Keratinocyte (primary cell): ENCODE results near the gene PNCK. TPM values are rescaled to one million over a fixed set of nuclear protein-coding genes. Genes with fewer than 3 reads are reported as not detected.

ENCODE experiments used
- DNase-seq: peaks from one replicate; pipeline ENCODE4 v3.0.0-alpha.2; 2011; ENCODE audit warnings: low read depth, missing footprints, low spot score
- FAIRE-seq: peaks from 2 replicates; lab custom pipeline; 2011; peaks lifted over from hg19 to GRCh38; lab: Jason Lieb, UNC
- H2AFZ ChIP-seq: 2 replicates; pipeline ENCODE4 v1.6.0; 2012; ENCODE audit warnings: low read length, control low read depth, inconsistent platforms; ENCODE audit not compliant: control insufficient read depth
- H3K27ac ChIP-seq: 2 replicates; pipeline ENCODE4 v1.5.1; 2011; ENCODE audit warnings: low read length; ENCODE audit not compliant: control insufficient read depth, insufficient read depth
- H3K27me3 ChIP-seq: 3 replicates; pipeline ENCODE4 v1.6.0; 2011; ENCODE audit warnings: low read length; ENCODE audit not compliant: control insufficient read depth, insufficient read depth; ENCODE audit errors: extremely low read depth
- H3K36me3 ChIP-seq, 2 experiments: 2 replicates in 1 of 2; 3 replicates in 1 of 2; pipeline ENCODE4 v1.5.1; 2011; ENCODE audit warnings: low read length in 2 of 2, mild to moderate bottlenecking in 1 of 2; ENCODE audit not compliant: control insufficient read depth in 2 of 2, insufficient read depth in 2 of 2; ENCODE audit errors: extremely low read depth in 1 of 2
- H3K4me1 ChIP-seq: 3 replicates; pipeline ENCODE4 v1.5.1; 2011; ENCODE audit warnings: low read length; ENCODE audit not compliant: control insufficient read depth, insufficient read depth; ENCODE audit errors: extremely low read depth
- H3K4me2 ChIP-seq: 3 replicates; pipeline ENCODE4 v1.6.0; 2011; ENCODE audit warnings: low read depth, low read length; ENCODE audit not compliant: control insufficient read depth, insufficient read depth; ENCODE audit errors: extremely low read depth
- H3K4me3 ChIP-seq, 3 experiments: fragments of 200-600 bp in 1 of 3; sonication (generic) in 1 of 3; 2 replicates in 2 of 3; 3 replicates in 1 of 3; pipeline ENCODE4 v1.5.1; 2011 to 2016; ENCODE audit warnings: low read length in 3 of 3, mild to moderate bottlenecking in 3 of 3, control low read depth in 2 of 3, inconsistent platforms in 1 of 3, low read depth in 1 of 3, mixed read lengths in 1 of 3, mixed run types in 1 of 3, moderate library complexity in 1 of 3; ENCODE audit not compliant: control insufficient read depth in 2 of 3, insufficient read depth in 2 of 3; ENCODE audit errors: extremely low read depth in 1 of 3
- H3K79me2 ChIP-seq: 2 replicates; pipeline ENCODE4 v1.6.0; 2012; ENCODE audit warnings: low read length; ENCODE audit not compliant: control insufficient read depth, insufficient read depth
- H3K9ac ChIP-seq: 3 replicates; pipeline ENCODE4 v1.6.0; 2011; ENCODE audit warnings: low read length; ENCODE audit not compliant: control insufficient read depth, insufficient read depth; ENCODE audit errors: extremely low read depth
- H3K9me1 ChIP-seq: 3 replicates; pipeline ENCODE4 v1.6.0; 2011; ENCODE audit warnings: low read length; ENCODE audit not compliant: control insufficient read depth, insufficient read depth; ENCODE audit errors: extremely low read depth
- H3K9me3 ChIP-seq: 2 replicates; pipeline ENCODE4 v1.5.1; 2012; ENCODE audit warnings: low read depth, low read length; ENCODE audit not compliant: control insufficient read depth
- H4K20me1 ChIP-seq: 3 replicates; pipeline ENCODE4 v1.6.0; 2011; ENCODE audit warnings: low read length; ENCODE audit not compliant: control insufficient read depth, insufficient read depth; ENCODE audit errors: extremely low read depth
- EZH2 ChIP-seq: IDR thresholded peaks from one replicate; pipeline ENCODE4 v1.6.1; 2012; ENCODE audit warnings: inconsistent platforms, mild to moderate bottlenecking, low read length, moderate library complexity
- dilution Hi-C: fragments of 300-500 bp; cut with MboI; formaldehyde crosslinking; loops from one replicate; pipeline ENCODE4 v1.7.0; 2020; ENCODE audit warnings: low sequenced_read_pairs; ENCODE audit not compliant: extremely low pct_ligation_motif_present
- polyA plus RNA-seq, 5 experiments: library from polyadenylated mRNA; depleted of rRNA in 3 of 5; stranded (reverse) in 3 of 5; stranded (forward) in 1 of 5; unstranded in 1 of 5; fragments of >200 nt; gene quantifications; 1 replicate in 1 of 5; 2 replicates in 3 of 5; 3 replicates in 1 of 5; pipeline versions ENCODE4 v1.2.1 to v1.2.3, GENCODE V29; 2011 to 2012; ENCODE audit warnings: missing spikeins in 2 of 5, low read depth in 1 of 5, low replicate concordance in 1 of 5
- TF ChIP-seq, protein P1 (sequence below), 3 experiments: IDR thresholded peaks in 1 of 3; conservative IDR thresholded peaks in 1 of 3; optimal IDR thresholded peaks in 1 of 3; 2 replicates in 2 of 3; 3 replicates in 1 of 3; pipeline versions ENCODE3 to v1.5.1; 2011; ENCODE audit warnings: low read length in 3 of 3, mild to moderate bottlenecking in 3 of 3, moderate library complexity in 2 of 3, control low read depth in 1 of 3, inconsistent platforms in 1 of 3; ENCODE audit not compliant: insufficient read depth in 2 of 3; ENCODE audit errors: extremely low read depth in 1 of 3

The PNCK gene
- polyA plus RNA-seq, 1 donor (not counting 4 experiments of a cell fraction or from before 2014, with no cell fraction given) = 0.24 TPM

DNA sequence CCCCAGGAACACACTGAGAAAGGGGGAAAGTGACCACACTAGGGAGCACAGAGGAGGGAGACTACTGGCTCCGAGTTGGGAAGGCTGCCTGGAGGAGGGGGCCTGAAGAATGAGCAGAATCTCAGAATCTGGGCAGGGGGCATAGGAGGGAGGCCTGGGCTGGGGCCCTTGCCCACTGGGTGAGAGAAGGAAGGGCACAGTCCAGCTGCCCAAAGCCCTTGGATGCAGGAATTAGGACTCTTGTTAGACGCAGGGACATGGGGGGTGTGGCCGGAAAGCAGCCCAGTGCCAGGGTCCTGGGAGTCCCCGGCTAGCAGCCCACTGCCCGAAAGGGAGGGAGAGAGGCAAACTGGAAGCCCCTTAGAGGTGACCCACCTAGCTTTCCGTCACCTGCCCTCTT is 28.5 kb downstream of the PNCK start:
- FAIRE-seq (no peak), DNase-seq (no peak)
- Histone ChIP-seq H2AFZ (no peak overlapping the region), H3K9me1 (no peaks in the 10 kb centered on the region), H3K4me1 (peaks cover 7% of the 10 kb centered on the region), H3K4me2 (no peak overlapping the region), H3K79me2 (no peaks in the 10 kb centered on the region), H3K4me3 (no peak overlapping the region), H3K9me3 (peaks cover 1% of the 10 kb centered on the region), H4K20me1 (no peaks in the 10 kb centered on the region), H3K27ac (no peak overlapping the region), H3K9ac (no peak overlapping the region), H3K27me3 (peaks cover 63% of the 10 kb centered on the region), H3K36me3 (no peaks in the 10 kb centered on the region)
- dilution Hi-C loops = no loop called here
- TF ChIP-seq, protein P1, sequence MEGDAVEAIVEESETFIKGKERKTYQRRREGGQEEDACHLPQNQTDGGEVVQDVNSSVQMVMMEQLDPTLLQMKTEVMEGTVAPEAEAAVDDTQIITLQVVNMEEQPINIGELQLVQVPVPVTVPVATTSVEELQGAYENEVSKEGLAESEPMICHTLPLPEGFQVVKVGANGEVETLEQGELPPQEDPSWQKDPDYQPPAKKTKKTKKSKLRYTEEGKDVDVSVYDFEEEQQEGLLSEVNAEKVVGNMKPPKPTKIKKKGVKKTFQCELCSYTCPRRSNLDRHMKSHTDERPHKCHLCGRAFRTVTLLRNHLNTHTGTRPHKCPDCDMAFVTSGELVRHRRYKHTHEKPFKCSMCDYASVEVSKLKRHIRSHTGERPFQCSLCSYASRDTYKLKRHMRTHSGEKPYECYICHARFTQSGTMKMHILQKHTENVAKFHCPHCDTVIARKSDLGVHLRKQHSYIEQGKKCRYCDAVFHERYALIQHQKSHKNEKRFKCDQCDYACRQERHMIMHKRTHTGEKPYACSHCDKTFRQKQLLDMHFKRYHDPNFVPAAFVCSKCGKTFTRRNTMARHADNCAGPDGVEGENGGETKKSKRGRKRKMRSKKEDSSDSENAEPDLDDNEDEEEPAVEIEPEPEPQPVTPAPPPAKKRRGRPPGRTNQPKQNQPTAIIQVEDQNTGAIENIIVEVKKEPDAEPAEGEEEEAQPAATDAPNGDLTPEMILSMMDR (optimal IDR thresholded peaks at IDR 0.05 in 1 of 3, IDR thresholded peaks at IDR 0.05 in 1 of 3, conservative IDR thresholded peaks at IDR 0.05 in 1 of 3; ENCODE audit: extremely low read depth in 1 of 3, insufficient read depth in 2 of 3, low read length in 3 of 3) = no peak
- no peak for TF ChIP-seq EZH2

DNA sequence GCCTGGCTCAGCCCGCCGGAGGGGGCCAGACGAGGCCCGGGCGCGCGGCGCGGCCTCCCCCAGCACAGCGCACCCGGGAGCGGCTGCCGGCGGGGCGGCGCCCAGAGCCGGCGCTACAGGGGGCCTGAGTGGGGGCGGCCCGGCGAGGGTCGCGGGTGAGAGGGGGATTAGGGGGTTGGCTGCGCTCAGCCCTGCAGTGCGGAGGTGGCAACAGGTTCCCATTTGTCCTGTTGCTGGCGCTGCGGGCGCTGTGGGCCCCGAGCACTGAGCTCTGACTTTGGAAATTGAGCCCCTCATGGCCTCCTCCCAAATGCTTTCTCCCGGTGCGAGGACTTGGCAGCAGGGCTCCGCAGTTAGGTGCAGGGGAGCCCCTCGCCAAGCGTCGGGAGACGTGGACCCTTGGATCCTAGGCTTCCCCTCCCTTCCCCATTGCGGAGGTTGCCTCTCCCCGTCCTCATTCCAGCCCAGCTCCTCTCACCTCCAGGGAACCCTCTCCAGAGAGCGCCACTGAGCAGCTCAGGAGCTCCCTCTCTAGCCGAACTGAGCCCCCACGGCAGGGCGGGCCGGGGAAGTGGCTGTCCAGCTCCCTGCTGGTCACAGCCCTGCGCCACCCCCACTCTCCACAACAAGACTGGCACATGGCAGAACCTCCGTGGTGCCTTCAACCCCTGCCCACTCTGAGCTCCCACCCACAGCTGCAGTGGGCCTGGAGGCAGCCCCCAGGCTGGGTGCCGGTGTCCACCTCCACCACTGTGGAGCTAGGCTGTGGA is 29.1 kb downstream of the PNCK start:
- DNase-seq (no peak), FAIRE-seq (no peak)
- Histone ChIP-seq H3K9ac (no peak overlapping the region), H3K79me2 (no peaks in the 10 kb centered on the region), H3K36me3 (no peaks in the 10 kb centered on the region), H4K20me1 (no peaks in the 10 kb centered on the region), H3K4me1 (peaks cover 7% of the 10 kb centered on the region), H3K4me3 (no peak overlapping the region), H3K4me2 (no peak overlapping the region), H3K9me1 (no peaks in the 10 kb centered on the region), H2AFZ (no peak overlapping the region), H3K27ac (no peak overlapping the region), H3K9me3 (peaks cover 1% of the 10 kb centered on the region), H3K27me3 (peaks cover 69% of the 10 kb centered on the region)
- TF ChIP-seq EZH2 = no peak
- TF ChIP-seq, protein P1 (optimal IDR thresholded peaks at IDR 0.05 in 1 of 3, IDR thresholded peaks at IDR 0.05 in 1 of 3, conservative IDR thresholded peaks at IDR 0.05 in 1 of 3; ENCODE audit: extremely low read depth in 1 of 3, insufficient read depth in 2 of 3, low read length in 3 of 3) = no peak
- dilution Hi-C loops = no loop called here
